H1 (cell line): Measurements from ENCODE around the gene TJP2. TPM values are rescaled to one million over a fixed set of nuclear protein-coding genes. Genes with fewer than 3 reads are reported as not detected.

ENCODE experiments used
- E2F6 ChIP-seq: IDR thresholded peaks from 2 replicates; pipeline ENCODE4 v1.6.1; 2012; ENCODE audit warnings: inconsistent platforms
- polyA plus RNA-seq, 7 experiments: library from polyadenylated mRNA; depleted of rRNA in 3 of 7; stranded (reverse) in 5 of 7; unstranded in 2 of 7; fragments of >200 nt in 5 of 7; fragments of 200-250 nt in 2 of 7; gene quantifications; 1 replicate in 5 of 7; 2 replicates in 1 of 7; 4 replicates in 1 of 7; pipeline versions ENCODE4 v1.2.1 to v1.2.3, GENCODE V29; 2011 to 2013; ENCODE audit warnings: missing spikeins in 2 of 7, mixed read lengths in 2 of 7
- total RNA-seq: library from RNA; stranded (reverse); fragmentation: NEBNext Ultra II Directional; extraction: Animal tissue kit (Norgen Biotek cat#: 25700); gene quantifications from 2 replicates; pipeline ENCODE4 v1.2.1, GENCODE V29; 2021

The TJP2 gene
- total and polyA plus RNA-seq, 2 of the 8 experiments (the other 6 are each of a cell fraction or from before 2014, with no cell fraction given): 54.9 to 137 TPM

GRCh38 chr9:69218166-69218565, 44.1 kb downstream of the TJP2 start (continued):
- no peak for TF ChIP-seq E2F6
- TF ChIP-seq, all 59 proteins: peak for 0
